Mesenchymal stem cell (in vitro differentiated cells and primary cell): ENCODE measurements around the gene CEMIP2.

Experiments used
- DNase-seq: peaks from one replicate; pipeline ENCODE4 v3.0.0-alpha.2; 2013
- H2AFZ ChIP-seq: one replicate; pipeline ENCODE4 v1.6.1; 2013; ENCODE audit warnings: low read depth, mild to moderate bottlenecking, control low read depth, inconsistent platforms, low read length, moderate library complexity
- H2AK5ac ChIP-seq: 2 replicates; pipeline ENCODE4 v1.6.1; 2013; ENCODE audit warnings: low read length, moderate library complexity, mild to moderate bottlenecking, inconsistent platforms; ENCODE audit not compliant: severe bottlenecking
- H2BK120ac ChIP-seq: one replicate; pipeline ENCODE4 v1.6.1; 2013; ENCODE audit warnings: low read depth, mild to moderate bottlenecking, inconsistent platforms, low read length, moderate library complexity
- H2BK12ac ChIP-seq, 2 experiments: one replicate each; pipeline ENCODE4 v1.6.1; 2013; ENCODE audit warnings: inconsistent platforms in 2 of 2, low read length in 2 of 2, mild to moderate bottlenecking in 2 of 2, moderate library complexity in 2 of 2, control low read depth in 1 of 2
- H2BK15ac ChIP-seq: one replicate; pipeline ENCODE4 v1.6.1; 2013; ENCODE audit warnings: mild to moderate bottlenecking, low read depth, inconsistent platforms; ENCODE audit not compliant: poor library complexity, severe bottlenecking
- H2BK5ac ChIP-seq: 2 replicates; pipeline ENCODE4 v1.6.1; 2013; ENCODE audit warnings: low read depth, mild to moderate bottlenecking, low read length, control low read depth, inconsistent platforms; ENCODE audit not compliant: poor library complexity, severe bottlenecking
- H3K14ac ChIP-seq, 2 experiments: one replicate each; pipeline ENCODE4 v1.6.1; 2013; ENCODE audit warnings: inconsistent platforms in 2 of 2, low read length in 2 of 2, control low read depth in 1 of 2, mild to moderate bottlenecking in 1 of 2, moderate library complexity in 1 of 2
- H3K18ac ChIP-seq, 2 experiments: one replicate each; pipeline ENCODE4 v1.6.1; 2013; ENCODE audit warnings: inconsistent platforms in 2 of 2, low read length in 2 of 2, control low read depth in 1 of 2, low read depth in 1 of 2, mild to moderate bottlenecking in 1 of 2
- H3K23ac ChIP-seq, 2 experiments: one replicate each; pipeline ENCODE4 v1.6.1; 2013; ENCODE audit warnings: inconsistent platforms in 2 of 2, low read length in 2 of 2, mild to moderate bottlenecking in 2 of 2, moderate library complexity in 2 of 2, control low read depth in 1 of 2
- H3K27ac ChIP-seq: 2 replicates; pipeline ENCODE4 v1.5.1; 2013; ENCODE audit warnings: mild to moderate bottlenecking, moderate library complexity, low read length, control low read depth, inconsistent platforms; ENCODE audit not compliant: poor library complexity, severe bottlenecking
- H3K27me3 ChIP-seq, 2 experiments: 2 replicates each; pipeline versions ENCODE4 v1.6.1 to v1.7.0; 2013; ENCODE audit warnings: low read length in 2 of 2, mild to moderate bottlenecking in 2 of 2, moderate library complexity in 2 of 2, control low read depth in 1 of 2, inconsistent platforms in 1 of 2; ENCODE audit not compliant: control insufficient read depth in 1 of 2, insufficient read depth in 1 of 2
- H3K36me3 ChIP-seq, 2 experiments: 2 replicates each; pipeline versions ENCODE4 v1.6.1 to v1.7.0; 2013; ENCODE audit warnings: low read length in 2 of 2, control low read depth in 1 of 2, inconsistent platforms in 1 of 2, low read depth in 1 of 2, mild to moderate bottlenecking in 1 of 2; ENCODE audit not compliant: insufficient read depth in 2 of 2, control insufficient read depth in 1 of 2
- H3K4ac ChIP-seq, 2 experiments: one replicate each; pipeline ENCODE4 v1.6.1; 2013; ENCODE audit warnings: inconsistent platforms in 2 of 2, low read length in 2 of 2, mild to moderate bottlenecking in 2 of 2, moderate library complexity in 2 of 2, control low read depth in 1 of 2, low read depth in 1 of 2
- H3K4me1 ChIP-seq: 2 replicates; pipeline ENCODE4 v1.6.1; 2013; ENCODE audit warnings: low read depth, low read length, control low read depth; ENCODE audit not compliant: control insufficient read depth, insufficient read depth
- H3K4me2 ChIP-seq: 2 replicates; pipeline ENCODE4 v1.6.1; 2013; ENCODE audit warnings: low read length, mild to moderate bottlenecking, inconsistent platforms; ENCODE audit not compliant: poor library complexity, severe bottlenecking
- H3K4me3 ChIP-seq, 2 experiments: 2 replicates each; pipeline versions ENCODE4 v1.5.1 to v1.7.0; 2013; ENCODE audit warnings: low read length in 2 of 2, mild to moderate bottlenecking in 2 of 2, control low read depth in 1 of 2, low read depth in 1 of 2; ENCODE audit not compliant: insufficient read depth in 1 of 2
- H3K79me1 ChIP-seq: replicated peaks from 2 replicates; pipeline ENCODE4 v1.6.1; 2013; ENCODE audit warnings: mild to moderate bottlenecking, control low read depth, low read length, inconsistent platforms; ENCODE audit not compliant: poor library complexity, severe bottlenecking
- H3K9ac ChIP-seq: 2 replicates; pipeline ENCODE4 v1.7.0; 2013; ENCODE audit warnings: mild to moderate bottlenecking, low read length, moderate library complexity
- H3K9me3 ChIP-seq: 2 replicates; pipeline ENCODE4 v1.7.0; 2013; ENCODE audit warnings: mild to moderate bottlenecking, low read length; ENCODE audit not compliant: control insufficient read depth
- H4K8ac ChIP-seq: one replicate; pipeline ENCODE4 v1.6.1; 2013; ENCODE audit warnings: inconsistent platforms, mild to moderate bottlenecking, low read length, moderate library complexity
- H4K91ac ChIP-seq: one replicate; pipeline ENCODE4 v1.6.1; 2013; ENCODE audit warnings: mild to moderate bottlenecking, low read length, inconsistent platforms
- WGBS: methylation state at CpG from one replicate; pipeline ENCODE4 v1.1.7; 2013; ENCODE audit warnings: mixed read lengths; 5-methylcytosine and 5-hydroxymethylcytosine counted together

Gene CEMIP2

DNA sequence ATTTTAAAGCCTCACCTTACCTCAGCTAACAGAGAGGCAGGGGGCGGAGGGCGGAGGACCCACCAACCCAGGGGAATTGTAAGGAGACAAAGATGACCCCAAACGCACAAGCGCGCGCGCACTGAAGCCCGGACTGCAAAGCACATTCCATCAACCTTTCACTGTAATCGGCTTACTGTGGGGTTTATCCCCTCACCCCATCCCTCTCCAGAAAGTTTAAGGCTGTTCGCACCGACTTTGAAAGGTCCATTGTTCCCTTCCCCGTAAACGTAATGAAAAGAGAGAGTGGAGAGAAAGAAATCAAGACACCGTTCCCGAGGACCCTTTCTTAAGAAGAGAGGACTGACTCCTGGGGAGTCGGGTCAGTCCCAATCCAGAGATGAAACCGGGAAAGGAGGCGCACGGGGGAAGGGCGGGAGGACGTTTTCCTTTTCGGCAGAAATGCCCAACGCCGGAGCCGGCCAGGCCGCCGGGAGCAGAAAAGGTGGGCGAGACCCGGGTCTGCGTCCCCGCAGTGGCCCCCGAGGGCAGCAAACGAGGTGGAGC lies 464 bp downstream of the CEMIP2 start:
- Histone ChIP-seq H4K8ac (no peak overlapping the region), H2AK5ac (no peak overlapping the region)
- under 1% methylated on average over 30 of the region's 33 CpGs for WGBS

GRCh38 chr9:71767163-71767775 lies 1.0 kb downstream of the CEMIP2 start:
- Histone ChIP-seq H3K18ac (peak overlapping the region; percentile 51 to 85), H3K9ac (peak overlapping the region; percentile 93), H3K27me3 (no peaks in the 10 kb centered on the region), H3K23ac (peak overlapping the region in 1 of 2 experiments; percentile 2), H3K79me1 (no peaks in the 10 kb centered on the region), H3K4me2 (peak overlapping the region; percentile 84), H3K4ac (no peak overlapping the region), H2BK120ac (no peak overlapping the region), H3K36me3 (no peaks in the 10 kb centered on the region), H3K4me3 (peak overlapping the region; percentile 85 to 98), H3K14ac (no peak overlapping the region), H4K8ac (no peak overlapping the region), H3K4me1 (peaks cover 13% of the 10 kb centered on the region), H3K9me3 (no peaks in the 10 kb centered on the region), H2BK15ac (peak overlapping the region; percentile 86), H2BK12ac (no peak overlapping the region), H2BK5ac (no peak overlapping the region), H3K27ac (peak overlapping the region; percentile 40), H4K91ac (no peak overlapping the region), H2AK5ac (no peak overlapping the region), H2AFZ (no peak overlapping the region)
- 7% methylated on average over 5 of the region's 7 CpGs for WGBS
- no peak for DNase-seq

More for the DNA sequence above, 464 bp downstream of the CEMIP2 start:
- H3K18ac ChIP-seq: peak overlapping the region; percentile 79 to 85
- H3K4ac ChIP-seq: no peak overlapping the region
- peak overlapping the region in 1 of 2 experiments; percentile 2 for H3K23ac ChIP-seq
- H2AFZ ChIP-seq: no peak overlapping the region
- peak; percentile 43 for DNase-seq
- peak overlapping the region in 1 of 2 experiments; percentile 58 for H3K14ac ChIP-seq
- H4K91ac ChIP-seq: no peak overlapping the region
- peak overlapping the region; percentile 93 for H3K9ac ChIP-seq
- peak overlapping the region; percentile 68 for H2BK120ac ChIP-seq
- H3K4me1 ChIP-seq: peaks cover 8% of the 10 kb centered on the region
- no peak overlapping the region for H2BK5ac ChIP-seq
- no peaks in the 10 kb centered on the region for H3K36me3 ChIP-seq
- peak overlapping the region in 1 of 2 experiments; percentile 40 for H2BK12ac ChIP-seq
- H3K9me3 ChIP-seq: no peaks in the 10 kb centered on the region
- peak overlapping the region; percentile 84 for H3K4me2 ChIP-seq
- H3K4me3 ChIP-seq: peak overlapping the region; percentile 85 to 98
- H3K27me3 ChIP-seq: no peaks in the 10 kb centered on the region
- H2BK15ac ChIP-seq: no peak overlapping the region
- no peaks in the 10 kb centered on the region for H3K79me1 ChIP-seq
- peak overlapping the region; percentile 68 for H3K27ac ChIP-seq

GRCh38 chr9:71766663-71767062 lies 1.6 kb downstream of the CEMIP2 start:
- Histone ChIP-seq H3K23ac (no peak overlapping the region), H3K4me3 (peak overlapping the region in 1 of 2 experiments; percentile 98), H2BK120ac (no peak overlapping the region), H2BK12ac (no peak overlapping the region), H4K8ac (no peak overlapping the region), H2BK5ac (no peak overlapping the region), H3K27me3 (no peaks in the 10 kb centered on the region), H3K79me1 (no peaks in the 10 kb centered on the region), H2BK15ac (no peak overlapping the region), H2AK5ac (peak overlapping the region; percentile 34), H3K4me1 (peaks cover 14% of the 10 kb centered on the region), H3K14ac (no peak overlapping the region), H4K91ac (no peak overlapping the region), H3K9me3 (no peaks in the 10 kb centered on the region), H3K4me2 (peak overlapping the region; percentile 84), H2AFZ (no peak overlapping the region), H3K36me3 (no peaks in the 10 kb centered on the region), H3K9ac (peak overlapping the region; percentile 93), H3K4ac (peak overlapping the region in 1 of 2 experiments; percentile 11), H3K27ac (peak overlapping the region; percentile 40), H3K18ac (no peak overlapping the region)
- DNase-seq: no peak
- WGBS: 70% methylated on average over 4 of the region's 4 CpGs

DNA sequence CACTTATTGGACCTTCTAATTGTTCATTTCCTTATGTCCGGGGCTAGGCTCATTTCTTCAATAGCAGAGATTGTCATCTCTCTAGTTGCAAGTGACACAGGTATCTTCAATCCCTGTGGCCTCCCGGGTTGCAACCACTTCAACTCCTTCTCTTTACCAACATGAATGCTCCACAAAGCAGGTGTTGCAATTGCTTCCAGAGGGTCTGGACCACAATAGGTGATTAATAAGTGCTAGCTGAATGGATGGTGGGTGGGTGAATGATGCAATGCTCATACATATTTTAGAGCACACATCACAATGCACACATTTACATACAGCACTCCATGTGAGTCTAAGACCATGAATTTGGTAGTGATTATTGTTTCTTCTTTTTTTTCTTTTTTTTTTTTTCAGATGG lies 2.6 kb downstream of the CEMIP2 start:
- H2AFZ ChIP-seq: no peak overlapping the region
- no peaks in the 10 kb centered on the region for H3K79me1 ChIP-seq
- no peak overlapping the region for H2BK120ac ChIP-seq
- H3K36me3 ChIP-seq: no peaks in the 10 kb centered on the region
- no peak overlapping the region for H3K27ac ChIP-seq
- no peak overlapping the region for H3K4ac ChIP-seq
- H3K9me3 ChIP-seq: no peaks in the 10 kb centered on the region
- WGBS: 72% methylated on average over 1 of the region's 2 CpGs
- no peak for DNase-seq
- no peak overlapping the region for H2BK5ac ChIP-seq
- H3K14ac ChIP-seq: no peak overlapping the region
- H3K4me1 ChIP-seq: peaks cover 17% of the 10 kb centered on the region
- no peaks in the 10 kb centered on the region for H3K27me3 ChIP-seq
- peak overlapping the region; percentile 36 for H3K4me2 ChIP-seq
- no peak overlapping the region for H3K9ac ChIP-seq
- H3K18ac ChIP-seq: no peak overlapping the region
- no peak overlapping the region for H3K23ac ChIP-seq
- no peak overlapping the region for H4K91ac ChIP-seq
- peak overlapping the region in 1 of 2 experiments; percentile 23 for H3K4me3 ChIP-seq
- no peak overlapping the region for H2BK15ac ChIP-seq
- H4K8ac ChIP-seq: no peak overlapping the region
- no peak overlapping the region for H2BK12ac ChIP-seq
- no peak overlapping the region for H2AK5ac ChIP-seq
